Mesendoderm (in vitro differentiated cells): ENCODE results near the gene GTF2F2. TPM values are rescaled to one million over a fixed set of nuclear protein-coding genes. Genes with fewer than 3 reads are reported as not detected.

ENCODE experiments used
- DNase-seq: peaks from one replicate; pipeline ENCODE4 v3.0.0; 2013
- H2AK5ac ChIP-seq: 2 replicates; pipeline ENCODE4 v1.6.1; 2013; ENCODE audit warnings: low read length, inconsistent platforms
- H2BK120ac ChIP-seq: 2 replicates; pipeline ENCODE4 v1.6.1; 2013; ENCODE audit warnings: low read depth, mild to moderate bottlenecking, low read length, moderate library complexity, mixed read lengths
- H2BK15ac ChIP-seq: replicated peaks from 2 replicates; pipeline ENCODE4 v1.6.1; 2013; ENCODE audit warnings: low read depth, mild to moderate bottlenecking, moderate library complexity
- H2BK5ac ChIP-seq: 2 replicates; pipeline ENCODE4 v1.6.1; 2013; ENCODE audit warnings: low read length, inconsistent platforms
- H3K18ac ChIP-seq: 2 replicates; pipeline ENCODE4 v1.6.1; 2013; ENCODE audit warnings: mild to moderate bottlenecking, low read length, mixed read lengths
- H3K23ac ChIP-seq: one replicate; pipeline ENCODE4 v1.6.1; 2013; ENCODE audit warnings: low read length
- H3K27ac ChIP-seq: 2 replicates; pipeline ENCODE4 v1.5.1; 2013; ENCODE audit warnings: low read depth, mild to moderate bottlenecking, inconsistent platforms, low read length, moderate library complexity
- H3K27me3 ChIP-seq: 2 replicates; pipeline ENCODE4 v1.6.1; 2013; ENCODE audit warnings: low read length, control low read depth, mild to moderate bottlenecking, inconsistent platforms; ENCODE audit not compliant: insufficient read depth, poor library complexity
- H3K36me3 ChIP-seq: 2 replicates; pipeline ENCODE4 v1.6.1; 2013; ENCODE audit warnings: low read length, inconsistent platforms; ENCODE audit not compliant: control insufficient read depth, insufficient read depth
- H3K4ac ChIP-seq: one replicate; pipeline ENCODE4 v1.6.1; 2013; ENCODE audit warnings: low read depth, mild to moderate bottlenecking, low read length, moderate library complexity
- H3K4me1 ChIP-seq: 2 replicates; pipeline ENCODE4 v1.6.1; 2013; ENCODE audit warnings: low read depth, low read length, inconsistent platforms; ENCODE audit not compliant: control insufficient read depth
- H3K4me2 ChIP-seq: 2 replicates; pipeline ENCODE4 v1.6.1; 2013; ENCODE audit warnings: low read length
- H3K4me3 ChIP-seq: 2 replicates; pipeline ENCODE4 v1.5.1; 2013; ENCODE audit warnings: mild to moderate bottlenecking, low read length
- H3K56ac ChIP-seq: one replicate; pipeline ENCODE4 v1.6.1; 2013; ENCODE audit warnings: low read length
- H3K79me1 ChIP-seq: 2 replicates; pipeline ENCODE4 v1.6.1; 2013; ENCODE audit warnings: low read length, inconsistent platforms
- H3K79me2 ChIP-seq: 2 replicates; pipeline ENCODE4 v1.6.1; 2013; ENCODE audit warnings: mild to moderate bottlenecking, low read length; ENCODE audit not compliant: control insufficient read depth, insufficient read depth
- H3K9ac ChIP-seq: 2 replicates; pipeline ENCODE4 v1.6.1; 2013; ENCODE audit warnings: low read length, inconsistent platforms
- H4K5ac ChIP-seq: one replicate; pipeline ENCODE4 v1.6.1; 2013; ENCODE audit warnings: low read length
- H4K8ac ChIP-seq: one replicate; pipeline ENCODE4 v1.6.1; 2013; ENCODE audit warnings: low read depth, mild to moderate bottlenecking, control low read depth, low read length, moderate library complexity
- WGBS: extraction: QIAGEN DNeasy Blood & Tissue Kit; methylation state at CpG from one replicate; pipeline ENCODE4 v1.1.7; 2013; ENCODE audit warnings: low lambda C conversion rate, missing lambda C conversion rate; ENCODE audit not compliant: insufficient coverage; ENCODE audit errors: extremely low coverage; 5-methylcytosine and 5-hydroxymethylcytosine counted together
- polyA plus RNA-seq, 2 experiments: library from polyadenylated mRNA; stranded (reverse); fragments of 200-250 nt; gene quantifications; one replicate each; pipeline ENCODE4 v1.2.3, GENCODE V29; 2013

Gene GTF2F2
- polyA plus RNA-seq (2013, experiment 1 of 2) = 49.0 TPM
- 48.8 TPM for polyA plus RNA-seq (2013, experiment 2 of 2)

GRCh38 chr13:45119991-45120864 lies at the start of gene GTF2F2:
GTF2F2 (plus strand) TSS chr13:45120510; CDS start chr13:45120656, 146 bp downstream.
- H3K79me1 ChIP-seq = peaks cover 9% of the 10 kb centered on the region
- H2BK5ac ChIP-seq = no peak within 1 kb of the TSS
- no peaks in the 10 kb centered on the region for H3K27me3 ChIP-seq
- no peak within 1 kb of the TSS for H2BK15ac ChIP-seq
- H3K9ac ChIP-seq = peak within 1 kb of the TSS; percentile 96
- peak within 1 kb of the TSS; percentile 93 for H3K56ac ChIP-seq
- peaks cover 36% of the 10 kb centered on the region for H3K79me2 ChIP-seq
- no CpG with 5 or more reads among the region's 53 CpGs for WGBS
- no peak within 1 kb of the TSS for H4K8ac ChIP-seq
- H3K4ac ChIP-seq = peak within 1 kb of the TSS; percentile 81
- H3K23ac ChIP-seq = no peak within 1 kb of the TSS
- H2BK120ac ChIP-seq = no peak within 1 kb of the TSS
- peak within 1 kb of the TSS; percentile 88 for H3K27ac ChIP-seq
- peak within 1 kb of the TSS; percentile 77 for H3K18ac ChIP-seq
- no peak within 1 kb of the TSS for H2AK5ac ChIP-seq
- H3K4me3 ChIP-seq = peak within 1 kb of the TSS; percentile 99
- H3K36me3 ChIP-seq = no peaks in the 10 kb centered on the region
- peak; percentile 95 for DNase-seq
- H3K4me2 ChIP-seq = peak within 1 kb of the TSS; percentile 100
- peak within 1 kb of the TSS; percentile 60 for H4K5ac ChIP-seq
- peaks cover 3% of the 10 kb centered on the region for H3K4me1 ChIP-seq

DNA sequence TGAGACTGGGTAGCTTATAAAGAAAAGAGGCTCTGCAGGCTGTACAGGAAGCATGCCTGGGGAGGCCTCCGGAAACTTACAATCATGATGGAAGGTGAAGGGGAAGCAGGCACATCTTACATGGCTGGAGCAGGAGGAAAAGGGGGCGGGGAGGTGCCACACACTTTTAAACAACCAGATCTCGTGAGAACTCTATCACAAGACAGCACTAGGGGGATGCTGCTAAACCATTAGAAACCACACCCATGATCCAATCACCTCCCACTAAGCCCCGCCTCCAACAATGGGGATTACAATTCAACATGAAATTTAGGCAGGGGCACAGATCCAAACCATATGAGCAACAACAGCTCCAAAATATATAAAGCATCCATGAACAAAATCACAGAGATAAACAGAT lies 46.5 kb upstream of the GTF2F2 start:
- no peaks in the 10 kb centered on the region for H3K4me1 ChIP-seq
- H3K4ac ChIP-seq = no peak overlapping the region
- no peak overlapping the region for H3K18ac ChIP-seq
- no peaks in the 10 kb centered on the region for H3K79me2 ChIP-seq
- H3K79me1 ChIP-seq = no peaks in the 10 kb centered on the region
- no peak overlapping the region for H3K23ac ChIP-seq
- no peak overlapping the region for H3K4me2 ChIP-seq
- H2BK5ac ChIP-seq = no peak overlapping the region
- no peak overlapping the region for H2BK15ac ChIP-seq
- no peaks in the 10 kb centered on the region for H3K36me3 ChIP-seq
- no peak overlapping the region for H2AK5ac ChIP-seq
- no peak overlapping the region for H2BK120ac ChIP-seq
- DNase-seq = peak; percentile 47
- H3K27me3 ChIP-seq = no peaks in the 10 kb centered on the region
- no peak overlapping the region for H3K4me3 ChIP-seq
- no peak overlapping the region for H3K27ac ChIP-seq
- no peak overlapping the region for H4K5ac ChIP-seq
- H4K8ac ChIP-seq = no peak overlapping the region
- H3K56ac ChIP-seq = no peak overlapping the region
- no CpG with 5 or more reads among the region's 4 CpGs for WGBS
- H3K9ac ChIP-seq = no peak overlapping the region

- Histone ChIP-seq H3K79me2 (no peaks in the 10 kb centered on the region), H4K8ac (no peak overlapping the region), H3K36me3 (no peaks in the 10 kb centered on the region), H2BK15ac (no peak overlapping the region), H3K27me3 (no peaks in the 10 kb centered on the region), H3K4me3 (no peak overlapping the region), H3K4me2 (no peak overlapping the region), H3K23ac (no peak overlapping the region), H3K27ac (no peak overlapping the region), H3K18ac (no peak overlapping the region), H3K9ac (no peak overlapping the region), H4K5ac (no peak overlapping the region), H2BK120ac (no peak overlapping the region), H3K4me1 (no peaks in the 10 kb centered on the region), H3K56ac (no peak overlapping the region), H3K79me1 (no peaks in the 10 kb centered on the region), H3K4ac (no peak overlapping the region), H2AK5ac (no peak overlapping the region), H2BK5ac (no peak overlapping the region)
- no CpG with 5 or more reads among the region's 6 CpGs for WGBS
- DNase-seq = peak; percentile 66
Observed at GRCh38 chr13:45074721-45075120, 45.6 kb upstream of the GTF2F2 start.

- H3K4ac ChIP-seq = no peak overlapping the region
- no peaks in the 10 kb centered on the region for H3K36me3 ChIP-seq
- no peak overlapping the region for H3K4me2 ChIP-seq
- DNase-seq = no peak
- H2BK120ac ChIP-seq = no peak overlapping the region
- H3K27me3 ChIP-seq = no peaks in the 10 kb centered on the region
- H2BK5ac ChIP-seq = no peak overlapping the region
- H3K4me3 ChIP-seq = no peak overlapping the region
- H3K79me2 ChIP-seq = no peaks in the 10 kb centered on the region
- H2AK5ac ChIP-seq = no peak overlapping the region
- H2BK15ac ChIP-seq = no peak overlapping the region
- H4K8ac ChIP-seq = no peak overlapping the region
- WGBS = no CpG with 5 or more reads among the region's 1 CpG
- H3K79me1 ChIP-seq = no peaks in the 10 kb centered on the region
- no peaks in the 10 kb centered on the region for H3K4me1 ChIP-seq
- H3K23ac ChIP-seq = no peak overlapping the region
- no peak overlapping the region for H3K27ac ChIP-seq
- H4K5ac ChIP-seq = no peak overlapping the region
- no peak overlapping the region for H3K18ac ChIP-seq
- no peak overlapping the region for H3K9ac ChIP-seq
- no peak overlapping the region for H3K56ac ChIP-seq
Observed at GRCh38 chr13:45078003-45078402, 42.3 kb upstream of the GTF2F2 start.

DNA sequence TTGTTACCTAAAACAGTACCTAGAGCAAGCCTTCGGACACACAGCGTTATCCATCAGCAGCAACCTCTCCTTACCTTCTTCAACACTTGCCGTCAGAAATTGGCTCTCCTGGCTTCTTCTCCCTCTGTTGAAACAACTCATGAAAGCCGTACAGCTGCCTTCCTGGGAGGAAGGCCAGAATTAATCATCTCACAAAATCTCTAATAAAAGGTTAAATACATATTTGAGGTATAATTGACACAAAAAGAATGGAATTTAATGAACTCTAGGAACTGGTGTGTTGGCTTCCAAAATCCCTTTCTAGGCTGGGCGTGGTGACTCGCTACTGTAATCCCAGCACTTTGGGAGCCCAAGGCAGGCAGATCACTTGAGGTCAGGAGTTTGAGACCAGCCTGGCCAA lies 37.3 kb upstream of the GTF2F2 start:
- H3K79me2 ChIP-seq = no peaks in the 10 kb centered on the region
- no peak overlapping the region for H3K27ac ChIP-seq
- H2AK5ac ChIP-seq = no peak overlapping the region
- H2BK120ac ChIP-seq = no peak overlapping the region
- no peak overlapping the region for H3K4me3 ChIP-seq
- WGBS = no CpG with 5 or more reads among the region's 6 CpGs
- no peak overlapping the region for H3K4me2 ChIP-seq
- H3K79me1 ChIP-seq = no peaks in the 10 kb centered on the region
- no peak overlapping the region for H4K8ac ChIP-seq
- no peak for DNase-seq
- H3K4me1 ChIP-seq = no peaks in the 10 kb centered on the region
- no peak overlapping the region for H2BK15ac ChIP-seq
- H4K5ac ChIP-seq = no peak overlapping the region
- no peak overlapping the region for H2BK5ac ChIP-seq
- no peak overlapping the region for H3K23ac ChIP-seq
- H3K27me3 ChIP-seq = no peaks in the 10 kb centered on the region
- no peak overlapping the region for H3K56ac ChIP-seq
- H3K36me3 ChIP-seq = no peaks in the 10 kb centered on the region
- H3K9ac ChIP-seq = no peak overlapping the region
- no peak overlapping the region for H3K4ac ChIP-seq
- H3K18ac ChIP-seq = no peak overlapping the region

GRCh38 chr13:45084515-45084914 lies 35.8 kb upstream of the GTF2F2 start:
- H3K23ac ChIP-seq = no peak overlapping the region
- no peak overlapping the region for H4K5ac ChIP-seq
- H3K79me1 ChIP-seq = no peaks in the 10 kb centered on the region
- H3K4me3 ChIP-seq = no peak overlapping the region
- no peaks in the 10 kb centered on the region for H3K4me1 ChIP-seq
- no peaks in the 10 kb centered on the region for H3K79me2 ChIP-seq
- H3K27me3 ChIP-seq = no peaks in the 10 kb centered on the region
- no peak overlapping the region for H3K27ac ChIP-seq
- H2BK120ac ChIP-seq = no peak overlapping the region
- no peak overlapping the region for H2BK15ac ChIP-seq
- no peaks in the 10 kb centered on the region for H3K36me3 ChIP-seq
- H2BK5ac ChIP-seq = no peak overlapping the region
- no peak overlapping the region for H4K8ac ChIP-seq
- H3K9ac ChIP-seq = no peak overlapping the region
- no peak overlapping the region for H3K18ac ChIP-seq
- H2AK5ac ChIP-seq = no peak overlapping the region
- DNase-seq = no peak
- H3K4ac ChIP-seq = no peak overlapping the region
- no peak overlapping the region for H3K4me2 ChIP-seq
- H3K56ac ChIP-seq = no peak overlapping the region
